SK-N-SH (cell line): ENCODE results near the gene FAM168A. TPM values are rescaled to one million over a fixed set of nuclear protein-coding genes. Genes with fewer than 3 reads are reported as not detected.

Experiments
- CTCF ChIA-PET: fragments of 300-600, 350-600 bp; formaldehyde crosslinking; extraction: SDS; loops from one replicate; lab custom pipeline; 2021; lab: Yijun Ruan, JAX
- POLR2A ChIA-PET: fragments of 350-600 bp; sonication (Branson Sonifier 250); formaldehyde crosslinking; extraction: SDS; loops from one replicate; lab custom pipeline; 2020; ENCODE audit warnings: antibody characterized with exemption, inconsistent platforms; lab: Yijun Ruan, JAX
- DNase-seq: peaks from one replicate; pipeline ENCODE4 v3.0.0; 2012
- H2AFZ ChIP-seq: fragments of 200-600 bp; sonication (generic); 2 replicates; pipeline ENCODE4 v1.8.1; 2016; ENCODE audit warnings: antibody characterized with exemption, mild to moderate bottlenecking, low read depth
- H3F3A ChIP-seq: fragments of 200-600 bp; sonication (generic); replicated peaks from 2 replicates; pipeline ENCODE3; 2016; ENCODE audit warnings: antibody characterized with exemption, mild to moderate bottlenecking; ENCODE audit not compliant: insufficient read depth
- H3K27ac ChIP-seq, 2 experiments: fragments of 200-500 bp in 1 of 2; fragments of 200-600 bp in 1 of 2; sonication (Bioruptor generic) in 1 of 2; sonication (generic), shearing (Covaris generic) in 1 of 2; 2 replicates each; pipeline versions ENCODE4 v1.5.1 to v1.6.1; 2014 to 2016; ENCODE audit warnings: low read depth in 2 of 2, inconsistent platforms in 1 of 2, low read length in 1 of 2, mild to moderate bottlenecking in 1 of 2, mixed read lengths in 1 of 2
- H3K27me3 ChIP-seq: fragments of 200-600 bp; sonication (generic), shearing (Covaris generic); 2 replicates; pipeline ENCODE4 v1.6.1; 2016; ENCODE audit warnings: mixed run types; ENCODE audit not compliant: insufficient read depth
- H3K36me3 ChIP-seq, 2 experiments: fragments of 200-500 bp in 1 of 2; fragments of 200-600 bp in 1 of 2; sonication (Bioruptor generic) in 1 of 2; sonication (generic) in 1 of 2; replicated peaks in 1 of 2; 2 replicates each; pipeline versions ENCODE3 to v1.5.1; 2014 to 2016; ENCODE audit warnings: low read length in 1 of 2, mild to moderate bottlenecking in 1 of 2; ENCODE audit not compliant: insufficient read depth in 2 of 2, control insufficient read depth in 1 of 2
- H3K4me1 ChIP-seq, 2 experiments: fragments of 200-500 bp in 1 of 2; fragments of 200-600 bp in 1 of 2; sonication (Bioruptor generic) in 1 of 2; sonication (generic), shearing (Covaris generic) in 1 of 2; 2 replicates each; pipeline versions ENCODE4 v1.5.1 to v1.6.1; 2014 to 2016; ENCODE audit warnings: low read depth in 1 of 2, low read length in 1 of 2, mixed run types in 1 of 2; ENCODE audit not compliant: insufficient read depth in 2 of 2, control insufficient read depth in 1 of 2
- H3K4me2 ChIP-seq: fragments of 200-600 bp; sonication (generic), shearing (Covaris generic); 2 replicates; pipeline ENCODE4 v1.6.1; 2017; ENCODE audit warnings: mixed run types
- H3K4me3 ChIP-seq, 2 experiments: fragments of 200-500 bp in 1 of 2; fragments of 200-600 bp in 1 of 2; sonication (Bioruptor generic) in 1 of 2; sonication (generic), shearing (Covaris generic) in 1 of 2; 2 replicates each; pipeline versions ENCODE4 v1.5.1 to v1.8.1; 2014 to 2016; ENCODE audit warnings: low read depth in 2 of 2, inconsistent platforms in 1 of 2, low read length in 1 of 2, mild to moderate bottlenecking in 1 of 2, mixed read lengths in 1 of 2, moderate library complexity in 1 of 2
- H3K79me2 ChIP-seq: fragments of 200-600 bp; sonication (generic); 2 replicates; pipeline ENCODE4 v1.8.1; 2017; ENCODE audit warnings: mild to moderate bottlenecking; ENCODE audit not compliant: insufficient read depth
- H3K9ac ChIP-seq: fragments of 200-600 bp; sonication (generic); 2 replicates; pipeline ENCODE4 v1.6.1; 2017; ENCODE audit warnings: mixed run types
- H3K9me2 ChIP-seq: fragments of 200-600 bp; sonication (generic); 2 replicates; pipeline ENCODE4 v1.6.1; 2017; ENCODE audit warnings: mixed run types
- H3K9me3 ChIP-seq: fragments of 200-600 bp; sonication (generic); 2 replicates; pipeline ENCODE4 v1.6.1; 2017; ENCODE audit warnings: mixed run types, mild to moderate bottlenecking, moderate library complexity
- H4K20me1 ChIP-seq: fragments of 200-600 bp; sonication (generic); 2 replicates; pipeline ENCODE4 v1.6.1; 2017; ENCODE audit warnings: mild to moderate bottlenecking, mixed run types; ENCODE audit not compliant: insufficient read depth
- ELF1 ChIP-seq: IDR thresholded peaks from 2 replicates; pipeline ENCODE4 v1.4.0; 2012
- EP300 ChIP-seq, 2 experiments: IDR thresholded peaks; 2 replicates each; pipeline versions ENCODE4 v1.4.0 to v1.6.1; 2012; ENCODE audit warnings: borderline replicate concordance in 1 of 2, low read depth in 1 of 2, low read length in 1 of 2
- FOXJ3 ChIP-seq: sonication (generic); formaldehyde crosslinking; IDR thresholded peaks from 2 replicates; pipeline ENCODE4 v1.5.1; 2020; ENCODE audit warnings: mild to moderate bottlenecking, missing genetic modification reagents
- FOXM1 ChIP-seq: IDR thresholded peaks from 2 replicates; pipeline ENCODE4 v1.4.0; 2012; ENCODE audit warnings: low read depth, mild to moderate bottlenecking
- GABPA ChIP-seq: IDR thresholded peaks from 2 replicates; pipeline ENCODE4 v1.4.0; 2012; ENCODE audit warnings: low read depth, mild to moderate bottlenecking
- GATA2 ChIP-seq: sonication (generic); formaldehyde crosslinking; IDR thresholded peaks from 2 replicates; pipeline ENCODE4 v1.5.0; 2020; ENCODE audit warnings: mild to moderate bottlenecking, missing genetic modification reagents
- JUND ChIP-seq: IDR thresholded peaks from 2 replicates; pipeline ENCODE4 v1.4.0; 2012
- MEF2A ChIP-seq: IDR thresholded peaks from 2 replicates; pipeline ENCODE4 v1.4.0; 2012; ENCODE audit warnings: low read depth, borderline replicate concordance
- MXI1 ChIP-seq: IDR thresholded peaks from 2 replicates; pipeline ENCODE4 v1.6.1; 2012; ENCODE audit warnings: mild to moderate bottlenecking, low read depth, low read length, improper control_type of control experiment
- NFIC ChIP-seq: IDR thresholded peaks from 2 replicates; pipeline ENCODE4 v1.4.0; 2012; ENCODE audit warnings: borderline replicate concordance
- NRF1 ChIP-seq: IDR thresholded peaks from 2 replicates; pipeline ENCODE4 v1.6.1; 2012; ENCODE audit warnings: low read depth, mild to moderate bottlenecking, low read length
- POLR2AphosphoS5 ChIP-seq: IDR thresholded peaks from 2 replicates; pipeline ENCODE4 v1.6.1; 2012; ENCODE audit warnings: low read depth, low read length
- RAD21 ChIP-seq: IDR thresholded peaks from 2 replicates; pipeline ENCODE4 v1.6.1; 2012; ENCODE audit warnings: mild to moderate bottlenecking, low read length
- RCOR1 ChIP-seq: fragments of 150-350 bp; IDR thresholded peaks from 2 replicates; pipeline ENCODE4 v1.6.1; 2017; ENCODE audit warnings: antibody characterized with exemption, low read length
- RFX5 ChIP-seq: IDR thresholded peaks from 2 replicates; pipeline ENCODE4 v1.6.1; 2012; ENCODE audit warnings: mild to moderate bottlenecking, improper control_type of control experiment, low read length
- SIN3A ChIP-seq: IDR thresholded peaks from 2 replicates; pipeline ENCODE4 v1.6.1; 2012; ENCODE audit warnings: low read depth, mild to moderate bottlenecking, low read length, moderate library complexity, borderline replicate concordance
- SMC3 ChIP-seq: IDR thresholded peaks from 2 replicates; pipeline ENCODE4 v1.6.1; 2012; ENCODE audit warnings: low read depth, low read length, improper control_type of control experiment
- TAF1 ChIP-seq: IDR thresholded peaks from 2 replicates; pipeline ENCODE4 v1.6.1; 2012; ENCODE audit warnings: low read depth, mild to moderate bottlenecking, low read length, moderate library complexity, borderline replicate concordance
- YY1 ChIP-seq: IDR thresholded peaks from 2 replicates; pipeline ENCODE4 v1.4.0; 2012; ENCODE audit warnings: low read depth, mild to moderate bottlenecking
- WGBS: methylation state at CpG from one replicate; pipeline ENCODE4 v1.1.6; 2017; ENCODE audit warnings: low lambda C conversion rate; 5-methylcytosine and 5-hydroxymethylcytosine counted together
- polyA plus RNA-seq, 3 experiments: library from polyadenylated mRNA; depleted of rRNA; stranded (reverse); fragments of >200 nt; gene quantifications; 2 replicates each; pipeline ENCODE4 v1.2.3, GENCODE V29; 2012
- TF ChIP-seq, protein P1 (sequence below): fragments of 200-600 bp; sonication (generic); IDR thresholded peaks from 2 replicates; pipeline ENCODE4 v1.6.1; 2017; ENCODE audit warnings: antibody characterized with exemption, mild to moderate bottlenecking, moderate library complexity
- TF ChIP-seq, protein P2 (sequence below): IDR thresholded peaks from 2 replicates; pipeline ENCODE4 v1.4.0; 2012; ENCODE audit warnings: low read depth, borderline replicate concordance
- TF ChIP-seq, protein P3 (sequence below): fragments of 150-350 bp; IDR thresholded peaks from 2 replicates; pipeline ENCODE4 v1.6.1; 2017; ENCODE audit warnings: antibody characterized with exemption, low read length, low read depth, borderline replicate concordance

The FAM168A gene
- polyA plus RNA-seq, 1 of the 3 experiments (the other 2 are of a cell fraction), result 17.8 TPM

DNA sequence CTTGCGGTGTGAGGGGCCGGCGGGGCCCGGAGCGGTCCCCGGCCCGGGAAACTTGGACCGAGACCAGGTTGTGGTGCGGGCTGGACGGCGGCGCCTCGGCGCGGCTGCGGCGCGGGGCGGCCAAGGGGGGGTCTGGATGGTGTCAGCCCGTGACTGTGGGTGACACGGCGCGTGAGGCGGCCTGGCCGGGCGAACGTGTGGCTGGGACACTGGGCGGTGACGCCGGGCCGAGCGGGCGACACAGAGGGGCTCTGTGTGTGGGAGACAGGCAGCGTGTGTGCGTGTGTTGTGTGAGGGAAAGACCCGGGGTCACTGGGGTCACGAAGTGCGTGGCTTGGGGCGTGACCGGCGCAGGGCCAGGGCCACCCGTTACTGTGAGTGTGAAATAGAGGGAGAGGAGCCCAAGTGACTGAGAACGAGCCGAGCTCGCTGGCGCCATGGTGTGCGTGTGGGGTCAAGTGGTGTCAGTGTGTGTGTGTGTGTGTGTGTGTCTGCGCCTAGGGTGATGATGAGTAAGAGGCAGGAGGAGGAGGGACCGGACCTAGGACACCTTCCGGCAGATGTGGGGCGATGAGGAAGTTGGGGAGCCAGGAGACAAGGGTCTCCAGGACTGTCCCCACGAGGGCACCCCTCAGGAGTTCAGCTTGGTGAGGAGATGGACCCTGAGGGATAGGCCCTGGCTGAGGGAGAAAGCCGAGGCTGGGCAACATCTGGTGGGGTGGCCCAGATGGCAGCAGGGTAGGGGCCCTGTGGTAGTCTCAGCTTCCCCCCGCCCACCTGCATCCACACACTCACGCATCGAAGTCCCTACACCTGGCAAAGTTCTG, 220.9 kb downstream of the FAM168A start:
- peaks cover 46% of the 10 kb centered on the region for H3K79me2 ChIP-seq

DNA sequence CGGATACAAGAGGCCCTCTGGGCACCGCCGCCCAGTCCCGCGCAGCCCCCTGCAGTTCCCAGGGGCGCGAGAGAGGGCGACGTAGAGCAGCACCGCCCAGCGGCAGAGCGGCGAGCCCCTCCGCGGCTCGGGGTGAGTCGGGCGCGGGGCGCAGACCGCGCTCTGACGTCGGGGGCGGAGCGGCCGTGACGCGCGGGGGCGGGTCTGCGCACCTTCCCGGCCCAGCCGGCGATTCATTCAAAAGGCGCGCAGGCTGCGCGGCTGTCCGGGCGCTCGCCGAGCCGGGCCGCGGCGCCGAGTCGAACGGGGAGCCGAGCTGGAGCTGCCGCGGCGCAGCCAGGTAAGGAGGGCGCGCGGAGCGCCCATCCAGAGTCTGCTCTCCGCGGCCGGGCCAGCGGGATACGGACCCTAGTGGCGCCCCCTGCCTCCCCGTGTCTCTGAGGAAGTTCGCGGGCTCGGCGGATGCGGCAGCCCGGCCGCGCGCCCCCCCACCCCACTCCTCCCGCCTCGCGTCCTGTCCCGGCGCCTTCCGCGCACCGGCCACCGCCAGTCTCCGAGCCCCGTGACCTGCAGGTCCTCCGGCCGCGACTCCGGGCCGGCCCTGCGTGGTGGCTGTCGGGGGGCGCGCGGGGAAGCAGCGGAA, 221.6 kb downstream of the FAM168A start, which contains the start of gene RELT:
Gene RELT, plus strand, starts transcription at position 240 of the 643 bp plus-strand sequence. CDS start 12,738 bp downstream, outside the sequence.
- peaks cover 11% of the 10 kb centered on the region for H3F3A ChIP-seq
- TF ChIP-seq, protein P1, sequence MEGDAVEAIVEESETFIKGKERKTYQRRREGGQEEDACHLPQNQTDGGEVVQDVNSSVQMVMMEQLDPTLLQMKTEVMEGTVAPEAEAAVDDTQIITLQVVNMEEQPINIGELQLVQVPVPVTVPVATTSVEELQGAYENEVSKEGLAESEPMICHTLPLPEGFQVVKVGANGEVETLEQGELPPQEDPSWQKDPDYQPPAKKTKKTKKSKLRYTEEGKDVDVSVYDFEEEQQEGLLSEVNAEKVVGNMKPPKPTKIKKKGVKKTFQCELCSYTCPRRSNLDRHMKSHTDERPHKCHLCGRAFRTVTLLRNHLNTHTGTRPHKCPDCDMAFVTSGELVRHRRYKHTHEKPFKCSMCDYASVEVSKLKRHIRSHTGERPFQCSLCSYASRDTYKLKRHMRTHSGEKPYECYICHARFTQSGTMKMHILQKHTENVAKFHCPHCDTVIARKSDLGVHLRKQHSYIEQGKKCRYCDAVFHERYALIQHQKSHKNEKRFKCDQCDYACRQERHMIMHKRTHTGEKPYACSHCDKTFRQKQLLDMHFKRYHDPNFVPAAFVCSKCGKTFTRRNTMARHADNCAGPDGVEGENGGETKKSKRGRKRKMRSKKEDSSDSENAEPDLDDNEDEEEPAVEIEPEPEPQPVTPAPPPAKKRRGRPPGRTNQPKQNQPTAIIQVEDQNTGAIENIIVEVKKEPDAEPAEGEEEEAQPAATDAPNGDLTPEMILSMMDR, result peak; percentile 73
- TF ChIP-seq NRF1 (peak; percentile 75), JUND (no peak), SMC3 (peak; percentile 52), GABPA (no peak), MXI1 (peak; percentile 65; the same call in 1 of the 2 replicates), POLR2AphosphoS5 (peak; percentile 86), GATA2 (CRISPR knock-in tag) (no peak), NFIC (no peak), FOXJ3 (CRISPR knock-in tag) (no peak), RCOR1 (peak; percentile 59; the same call in 1 of the 2 replicates), RFX5 (no peak), SIN3A (peak; percentile 91; the same call in 1 of the 2 replicates)
- TF ChIP-seq, protein P2, sequence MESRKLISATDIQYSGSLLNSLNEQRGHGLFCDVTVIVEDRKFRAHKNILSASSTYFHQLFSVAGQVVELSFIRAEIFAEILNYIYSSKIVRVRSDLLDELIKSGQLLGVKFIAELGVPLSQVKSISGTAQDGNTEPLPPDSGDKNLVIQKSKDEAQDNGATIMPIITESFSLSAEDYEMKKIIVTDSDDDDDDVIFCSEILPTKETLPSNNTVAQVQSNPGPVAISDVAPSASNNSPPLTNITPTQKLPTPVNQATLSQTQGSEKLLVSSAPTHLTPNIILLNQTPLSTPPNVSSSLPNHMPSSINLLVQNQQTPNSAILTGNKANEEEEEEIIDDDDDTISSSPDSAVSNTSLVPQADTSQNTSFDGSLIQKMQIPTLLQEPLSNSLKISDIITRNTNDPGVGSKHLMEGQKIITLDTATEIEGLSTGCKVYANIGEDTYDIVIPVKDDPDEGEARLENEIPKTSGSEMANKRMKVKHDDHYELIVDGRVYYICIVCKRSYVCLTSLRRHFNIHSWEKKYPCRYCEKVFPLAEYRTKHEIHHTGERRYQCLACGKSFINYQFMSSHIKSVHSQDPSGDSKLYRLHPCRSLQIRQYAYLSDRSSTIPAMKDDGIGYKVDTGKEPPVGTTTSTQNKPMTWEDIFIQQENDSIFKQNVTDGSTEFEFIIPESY, result no peak

More for the DNA sequence above, 220.9 kb downstream of the FAM168A start:
- Histone ChIP-seq H3K4me2 (peak overlapping the region; percentile 100), H3K9me2 (no peaks in the 10 kb centered on the region), H3K27me3 (no peaks in the 10 kb centered on the region), H3K9ac (peak overlapping the region; percentile 96), H3K36me3 (no peaks in the 10 kb centered on the region), H3K9me3 (no peaks in the 10 kb centered on the region), H2AFZ (peak overlapping the region; percentile 59; the same call in 1 of the 2 replicates), H3K4me3 (peak overlapping the region; percentile 67 to 87), H4K20me1 (peaks cover 10% of the 10 kb centered on the region; the same call in 1 of the 2 replicates), H3K4me1 (peaks cover 3 to 19% of the 10 kb centered on the region in 2 experiments; a peak in 1 of 4 replicates), H3F3A (peaks cover 8% of the 10 kb centered on the region), H3K27ac (peak overlapping the region; percentile 64 to 71; a peak in 3 of 4 replicates)
- DNase-seq, result peak; percentile 76
- CTCF ChIA-PET, result interaction anchor here (0.6 to 22.4 kb wide), 11 partner anchors 10 to 284 kb away, joined by 3 to 313 read pairs (median 4); no protein-coding TSS in a partner anchor
- TF ChIP-seq JUND (no peak), EP300 (IDR thresholded peaks at IDR 0.05; ENCODE audit: borderline replicate concordance in 1 of 2, low read depth in 1 of 2, low read length in 1 of 2) (no peak), RCOR1 (no peak), FOXM1 (no peak), SIN3A (no peak), MEF2A (no peak), TAF1 (peak; percentile 35; the same call in 1 of the 2 replicates), POLR2AphosphoS5 (no peak), GABPA (0 out of 2 replicates have a peak, but pooled peaks have one; percentile 25), RAD21 (no peak), NFIC (no peak), RFX5 (no peak), ELF1 (no peak), YY1 (no peak)
- TF ChIP-seq, protein P3, sequence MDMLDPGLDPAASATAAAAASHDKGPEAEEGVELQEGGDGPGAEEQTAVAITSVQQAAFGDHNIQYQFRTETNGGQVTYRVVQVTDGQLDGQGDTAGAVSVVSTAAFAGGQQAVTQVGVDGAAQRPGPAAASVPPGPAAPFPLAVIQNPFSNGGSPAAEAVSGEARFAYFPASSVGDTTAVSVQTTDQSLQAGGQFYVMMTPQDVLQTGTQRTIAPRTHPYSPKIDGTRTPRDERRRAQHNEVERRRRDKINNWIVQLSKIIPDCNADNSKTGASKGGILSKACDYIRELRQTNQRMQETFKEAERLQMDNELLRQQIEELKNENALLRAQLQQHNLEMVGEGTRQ, result no peak
- POLR2A ChIA-PET, result interaction anchor here (0.6 kb wide), 1 partner anchor 211 kb away, joined by 3 read pairs; no protein-coding TSS in a partner anchor
- WGBS, result 7% methylated on average over 52 of the region's 56 CpGs

More for the DNA sequence above, 221.6 kb downstream of the FAM168A start, which contains the start of gene RELT:
- ChIA-PET CTCF (interaction anchor here (0.6 to 22.4 kb wide), 8 partner anchors 10 to 284 kb away, joined by 3 to 313 read pairs (median 4); no protein-coding TSS in a partner anchor), POLR2A (no interaction called here)
- peak within 1 kb of the TSS; percentile 94 for H2AFZ ChIP-seq
- H3K27me3 ChIP-seq, result no peaks in the 10 kb centered on the region
- peak within 1 kb of the TSS; percentile 64 to 71 for H3K27ac ChIP-seq
- peak within 1 kb of the TSS; percentile 100 for H3K4me2 ChIP-seq
- DNase-seq, result peak; percentile 99
- no peaks in the 10 kb centered on the region for H3K36me3 ChIP-seq
- H4K20me1 ChIP-seq, result peaks cover 5% of the 10 kb centered on the region; the same call in 1 of the 2 replicates
- 0% methylated on average over 8 of the region's 96 CpGs for WGBS
- H3K9me3 ChIP-seq, result no peaks in the 10 kb centered on the region
- peak within 1 kb of the TSS; percentile 96 for H3K9ac ChIP-seq
- H3K9me2 ChIP-seq, result no peaks in the 10 kb centered on the region
- peaks cover 43% of the 10 kb centered on the region for H3K79me2 ChIP-seq
- peak within 1 kb of the TSS; percentile 67 to 87 for H3K4me3 ChIP-seq
- peaks cover 3 to 19% of the 10 kb centered on the region in 2 experiments; a peak in 1 of 4 replicates for H3K4me1 ChIP-seq
